ENCODE measurements around the gene SPRR1B.

GRCh38 chr1:152999818-153000217 is 31.2 kb upstream of the SPRR1B start:
- TF ChIP-seq YY1 (IDR thresholded peaks at IDR 0.05; ENCODE audit: insufficient read depth, insufficient replicate concordance, low read depth, low read length) (no peak), SRF (IDR thresholded peaks at IDR 0.05; ENCODE audit: low read depth, low read length) (no peak), MED8 (CRISPR knock-in tag; IDR thresholded peaks at IDR 0.05; ENCODE audit: insufficient replicate concordance) (no peak)
